Mammary epithelial cell (primary cell): ENCODE results near the gene CHAF1B.

ENCODE experiments used
- CTCF ChIP-seq, 2 donors: IDR thresholded peaks in 1 of 2; conservative IDR thresholded peaks in 1 of 2; 2 replicates each; pipeline ENCODE4 v1.5.1; 2011 to 2012; ENCODE audit warnings: inconsistent platforms in 2 of 2, low read length in 2 of 2, mild to moderate bottlenecking in 2 of 2, control low read depth in 1 of 2, low read depth in 1 of 2; ENCODE audit not compliant: insufficient read depth in 1 of 2; ENCODE audit errors: extremely low read depth in 1 of 2
- EZH2 ChIP-seq: IDR thresholded peaks from 2 replicates; pipeline ENCODE4 v1.6.1; 2012; ENCODE audit warnings: low read length, inconsistent platforms, borderline replicate concordance

GRCh38 chr21:36395353-36396111, 10.3 kb downstream of the CHAF1B start:
- TF ChIP-seq CTCF (conservative IDR thresholded peaks at IDR 0.05 in 1 of 2, IDR thresholded peaks at IDR 0.05 in 1 of 2; ENCODE audit: extremely low read depth in 1 of 2, insufficient read depth in 1 of 2, low read depth in 1 of 2, low read length in 2 of 2) (no peak), EZH2 (no peak)
